Left cardiac atrium (tissue), 4 donors: Measurements from ENCODE around the gene EXOSC2. TPM values are rescaled to one million over a fixed set of nuclear protein-coding genes. Genes with fewer than 3 reads are reported as not detected.

Experiments
- ATAC-seq, 2 donors: fragments of 200-7000 bp; cut with Tn5 transposase; one replicate each; pipeline ENCODE4 v1.9.1; 2020; ENCODE audit warnings: mild to moderate bottlenecking in 2 of 2, moderate library complexity in 2 of 2
- DNase-seq: peaks from one replicate; pipeline ENCODE4 v3.0.0-alpha.2; 2020
- intact Hi-C, 2 donors: fragments of 100-400 bp; cut with DNase I; formaldehyde crosslinking; loops; one replicate each; pipeline versions ENCODE4 v1.14.1 to v1.15.1; 2022 to 2023
- total RNA-seq, 2 donors: library from RNA; stranded (reverse); fragmentation: NEBNext Ultra II Directional; extraction: Animal tissue kit (Norgen Biotek cat#: 25700); gene quantifications; one replicate each; pipeline ENCODE4 v1.2.1, GENCODE V29; 2021
- donor health status: DM: no; HTN: yes; CAD: no.
- donor health status: DM: no; HTN: yes; CAD: no; lungs with severe emphysema.
- donor health status: DM: yes; HTN: yes; CAD: no.
- donor health status: Dilated cardiomyopathy.

Gene EXOSC2
- total RNA-seq, 2 donors from 2014 or later, result 14.3 to 15.4 TPM

- no peak for ATAC-seq
- intact Hi-C loops, result no loop called here
These were observed 5.5 kb upstream of the EXOSC2 start for GRCh38 chr9:130688072-130688471.

GRCh38 chr9:130689572-130689936 is 4.0 kb upstream of the EXOSC2 start:
- ATAC-seq, result no peak
- no peak for DNase-seq
- intact Hi-C loops, result no loop called here

More at GRCh38 chr9:130688072-130688471, 5.5 kb upstream of the EXOSC2 start:
- DNase-seq, result no peak

GRCh38 chr9:130689937-130690700 is 3.5 kb upstream of the EXOSC2 start:
- DNase-seq, result peak; percentile 56
- intact Hi-C loops, result no loop called here
- peak; percentile 54 to 58 for ATAC-seq

- intact Hi-C loops, result no loop called here
- DNase-seq, result peak; percentile 41
- peak; percentile 18 to 44 for ATAC-seq
These were observed 1.3 kb upstream of the EXOSC2 start for GRCh38 chr9:130692321-130692720.

GRCh38 chr9:130693101-130693425 is 517 bp upstream of the EXOSC2 start:
- intact Hi-C loops, result no loop called here
- DNase-seq (no peak), ATAC-seq (peak in 1 of 2 donors; percentile 2)

GRCh38 chr9:130694205-130694604 is 625 bp downstream of the EXOSC2 start:
- DNase-seq (no peak), ATAC-seq (no peak)
- intact Hi-C loops, result no loop called here

GRCh38 chr9:130696139-130696650 is 2.6 kb downstream of the EXOSC2 start:
- DNase-seq (no peak), ATAC-seq (no peak)
- intact Hi-C loops, result no loop called here

- no peak for DNase-seq
- no peak for ATAC-seq
- intact Hi-C loops, result no loop called here
These were observed 3.4 kb downstream of the EXOSC2 start for GRCh38 chr9:130696996-130697395.

- DNase-seq (no peak), ATAC-seq (no peak)
- intact Hi-C loops, result no loop called here
These were observed 4.9 kb downstream of the EXOSC2 start for GRCh38 chr9:130698514-130698913.

- ATAC-seq (no peak), DNase-seq (no peak)
- intact Hi-C loops, result no loop called here
These were observed 5.5 kb downstream of the EXOSC2 start for GRCh38 chr9:130699047-130699446.

- intact Hi-C loops, result loop anchor here (2.0 to 5.0 kb wide), 2 partner anchors 161 to 297 kb away; no protein-coding TSS in a partner anchor
- ATAC-seq (peak; percentile 92 to 96), DNase-seq (peak; percentile 88)
These were observed 7.8 kb downstream of the EXOSC2 start for GRCh38 chr9:130701059-130702022.

GRCh38 chr9:130703501-130703900 is 9.9 kb downstream of the EXOSC2 start:
- intact Hi-C loops, result loop anchor here in 1 of 2 donors (5.0 kb wide), 1 partner anchor 159 kb away; no protein-coding TSS in a partner anchor
- ATAC-seq, result no peak
- no peak for DNase-seq

- intact Hi-C loops, result loop anchor here (2.0 to 5.0 kb wide), 4 partner anchors 157 to 340 kb away; no protein-coding TSS in a partner anchor
- DNase-seq (peak; percentile 78), ATAC-seq (peak; percentile 29 to 30)
These were observed 13.8 kb downstream of the EXOSC2 start for GRCh38 chr9:130707225-130707976.

- DNase-seq (no peak), ATAC-seq (no peak)
- intact Hi-C loops, result loop anchor here in 1 of 2 donors (5.0 kb wide), 2 partner anchors 56 to 136 kb away; no protein-coding TSS in a partner anchor
These were observed 17.3 kb downstream of the EXOSC2 start for GRCh38 chr9:130710822-130711352.

GRCh38 chr9:130711469-130711868 is 17.9 kb downstream of the EXOSC2 start:
- intact Hi-C loops, result loop anchor here in 1 of 2 donors (5.0 kb wide), 2 partner anchors 56 to 136 kb away; no protein-coding TSS in a partner anchor
- ATAC-seq, result no peak
- no peak for DNase-seq

- peak; percentile 97 to 98 for ATAC-seq
- intact Hi-C loops, result loop anchor here in 1 of 2 donors (5.0 kb wide), 2 partner anchors 55 to 135 kb away; no protein-coding TSS in a partner anchor
- DNase-seq, result peak; percentile 99
These were observed 19.1 kb downstream of the EXOSC2 start for GRCh38 chr9:130712564-130713285.

- DNase-seq (peak; percentile 42), ATAC-seq (peak; percentile 4 to 10)
- intact Hi-C loops, result loop anchor here in 1 of 2 donors (5.0 kb wide), 2 partner anchors 54 to 134 kb away; no protein-coding TSS in a partner anchor
These were observed 19.8 kb downstream of the EXOSC2 start for GRCh38 chr9:130713286-130713960.
